Lung (tissue), 12 donors: ENCODE data around the gene WDR90. TPM values are rescaled to one million over a fixed set of nuclear protein-coding genes. Genes with fewer than 3 reads are reported as not detected.
A peak's percentile ranks its signal among the peaks of the same experiment; 100 is the strongest.
"Not testable (repeated sequence)": the region's sequence is repeated elsewhere in the genome, so short reads cannot be mapped to it uniquely, and the experiment has no call there.

Experiments used
- ATAC-seq: fragments of 200-7000 bp; cut with Tn5 transposase; one replicate; pipeline ENCODE4 v1.9.1; 2020; ENCODE audit warnings: moderate number of reproducible peaks; ENCODE audit not compliant: insufficient read depth, low FRiP score
- DNase-seq, 3 donors: peaks; one replicate each; pipeline ENCODE4 v3.0.0-alpha.2; 2013 to 2017
- H3K27ac ChIP-seq, 2 donors: one replicate each; pipeline ENCODE4 v1.5.1; 2013; ENCODE audit warnings: mild to moderate bottlenecking in 2 of 2, moderate library complexity in 2 of 2, control low read depth in 1 of 2, inconsistent platforms in 1 of 2, low read depth in 1 of 2, low read length in 1 of 2
- H3K27me3 ChIP-seq, 3 donors: one replicate each; pipeline ENCODE4 v1.5.1; 2013; ENCODE audit warnings: low read length in 2 of 3; ENCODE audit not compliant: control insufficient read depth in 3 of 3, insufficient read depth in 3 of 3
- H3K36me3 ChIP-seq, 4 donors: one replicate each; pipeline ENCODE4 v1.5.1; 2013; ENCODE audit warnings: low read length in 4 of 4, mild to moderate bottlenecking in 1 of 4, moderate library complexity in 1 of 4; ENCODE audit not compliant: control insufficient read depth in 4 of 4, insufficient read depth in 4 of 4
- H3K4me1 ChIP-seq, 5 donors: one replicate each; pipeline ENCODE4 v1.5.1; 2013; ENCODE audit warnings: low read length in 5 of 5, mild to moderate bottlenecking in 2 of 5, moderate library complexity in 1 of 5; ENCODE audit not compliant: control insufficient read depth in 5 of 5, insufficient read depth in 5 of 5
- H3K4me3 ChIP-seq: one replicate; pipeline ENCODE4 v1.5.1; 2013; ENCODE audit warnings: mild to moderate bottlenecking, control low read depth, moderate library complexity
- H3K9ac ChIP-seq, 2 donors: one replicate each; pipeline ENCODE4 v1.5.1; 2013; ENCODE audit warnings: low read length in 2 of 2, control low read depth in 1 of 2; ENCODE audit not compliant: insufficient read depth in 1 of 2
- H3K9me3 ChIP-seq, 4 donors: one replicate each; pipeline ENCODE4 v1.5.1; 2013; ENCODE audit warnings: low read length in 3 of 4, mild to moderate bottlenecking in 1 of 4, moderate library complexity in 1 of 4; ENCODE audit not compliant: control insufficient read depth in 4 of 4, insufficient read depth in 3 of 4
- CTCF ChIP-seq: IDR thresholded peaks from 2 replicates; pipeline ENCODE4 v1.5.1; 2012; ENCODE audit warnings: mild to moderate bottlenecking; ENCODE audit errors: control extremely low read depth, extremely low read depth
- WGBS, 2 donors: extraction: QIAGEN DNeasy Blood & Tissue Kit; methylation state at CpG; one replicate each; pipeline ENCODE4 v1.1.7; 2013; 5-methylcytosine and 5-hydroxymethylcytosine counted together
- polyA plus RNA-seq, 2 donors: library from polyadenylated mRNA; stranded (reverse); fragments of 200-250 nt; gene quantifications; one replicate each; pipeline ENCODE4 v1.2.1, GENCODE V29; 2013
- total RNA-seq, 2 donors: library from RNA; depleted of rRNA in 1 of 2; stranded (reverse); fragments of >200 nt in 1 of 2; gene quantifications; one replicate each; pipeline ENCODE4 v1.2.1, GENCODE V29; 2014 to 2021
- donor health status: control.
- donor health status: control.
- donor health status: Bipolar disorder and iron deficiency.
- donor health status: healthy.
- donor health status: DM: yes; HTN: yes; CAD: no.

The WDR90 gene
- total and polyA plus RNA-seq, 4 donors = 18.6 to 74.2 (median 27.9) TPM

DNA sequence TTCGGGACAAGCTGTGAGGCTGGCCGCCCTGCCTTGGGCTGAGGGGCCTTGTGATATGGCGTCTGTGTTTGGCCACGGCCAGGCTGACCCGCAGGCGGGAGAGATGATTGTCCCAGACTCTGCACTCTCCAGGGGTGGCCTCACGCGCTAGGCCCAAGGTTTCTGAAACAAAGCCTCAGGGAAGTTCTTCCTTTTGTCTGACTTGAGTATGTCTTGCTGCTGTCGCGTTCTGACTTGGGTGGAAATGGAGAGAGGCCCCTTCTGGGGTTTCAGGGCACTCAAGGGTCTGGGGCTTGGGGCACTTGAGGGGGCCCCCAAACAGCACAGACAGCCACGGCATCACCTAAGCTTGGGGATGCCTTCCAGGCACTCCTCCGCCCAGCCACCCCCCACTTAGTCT is 61.9 kb downstream of the WDR90 start:
- no peak overlapping the region for H3K9ac ChIP-seq
- peaks cover 0 to 5% (median 0%) of the 10 kb centered on the region in 4 donors for H3K9me3 ChIP-seq
- H3K4me3 ChIP-seq = no peak overlapping the region
- ATAC-seq (no peak), DNase-seq (no peak)
- WGBS, 2 donors = 74 to 85% methylated on average over 12 of the region's 12 CpGs
- peaks cover 0 to 10% (median 4%) of the 10 kb centered on the region in 5 donors for H3K4me1 ChIP-seq
- peaks cover 6 to 34% (median 11%) of the 10 kb centered on the region in 3 donors for H3K27me3 ChIP-seq
- no peaks in the 10 kb centered on the region for H3K36me3 ChIP-seq
- no peak overlapping the region for H3K27ac ChIP-seq
- TF ChIP-seq CTCF = no peak

- peaks cover 0 to 13% (median 8%) of the 10 kb centered on the region in 5 donors for H3K4me1 ChIP-seq
- ATAC-seq (peak; percentile 62), DNase-seq (peak; percentile 55 to 79 (median 65))
- WGBS, 2 donors = 11 to 15% methylated on average over 22 to 25 of the region's 25 CpGs
- H3K27me3 ChIP-seq = peaks cover 3 to 34% (median 10%) of the 10 kb centered on the region in 3 donors
- no peak overlapping the region for H3K4me3 ChIP-seq
- H3K9me3 ChIP-seq = peaks cover 0 to 5% (median 0%) of the 10 kb centered on the region in 4 donors
- H3K27ac ChIP-seq = no peak overlapping the region
- H3K36me3 ChIP-seq = no peaks in the 10 kb centered on the region
- no peak overlapping the region for H3K9ac ChIP-seq
- TF ChIP-seq CTCF = peak; percentile 94
Observed at GRCh38 chr16:711548-712320, 62.6 kb downstream of the WDR90 start.

DNA sequence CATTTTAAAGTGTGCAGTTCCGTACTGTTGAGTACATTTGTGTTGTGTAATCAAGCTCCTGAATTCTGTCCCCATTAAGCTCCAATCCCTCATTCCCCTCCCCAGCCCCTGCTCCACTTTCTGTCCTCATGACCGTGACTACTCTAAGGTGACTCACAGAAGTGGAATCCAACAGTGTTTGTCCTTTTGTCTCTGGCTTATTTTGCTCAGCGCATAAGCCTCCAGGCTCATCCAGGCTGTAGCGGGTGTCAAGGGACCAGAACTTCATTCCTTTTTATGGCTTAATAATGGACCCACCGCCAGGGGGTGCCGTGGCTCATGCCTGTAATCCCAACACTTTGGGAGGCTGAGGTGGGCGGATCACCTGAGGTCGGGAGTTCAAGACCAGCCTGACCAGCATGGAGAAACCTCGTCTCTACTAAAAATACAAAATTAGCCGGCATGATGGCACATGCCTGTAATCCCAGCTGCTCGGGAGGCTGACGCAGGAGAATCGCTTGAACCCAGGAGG is 63.6 kb downstream of the WDR90 start:
- Histone ChIP-seq H3K27me3 (peaks cover 2 to 24% (median 3%) of the 10 kb centered on the region in 3 donors), H3K4me1 (peaks cover 0 to 14% (median 8%) of the 10 kb centered on the region in 5 donors)
- 51 to 56% methylated on average over 13 of the region's 13 CpGs for WGBS, 2 donors
- not testable (repeated sequence) for H3K4me3 ChIP-seq, H3K9ac ChIP-seq, ATAC-seq, H3K27ac ChIP-seq, H3K36me3 ChIP-seq, DNase-seq, H3K9me3 ChIP-seq

- 64 to 68% methylated on average over 9 to 11 of the region's 11 CpGs for WGBS, 2 donors
- Histone ChIP-seq H3K4me3 (no peak overlapping the region), H3K27ac (no peak overlapping the region), H3K36me3 (no peaks in the 10 kb centered on the region), H3K27me3 (peaks cover 0 to 12% (median 3%) of the 10 kb centered on the region in 3 donors), H3K9ac (no peak overlapping the region), H3K9me3 (no peaks in the 10 kb centered on the region), H3K4me1 (peaks cover 0 to 14% (median 8%) of the 10 kb centered on the region in 5 donors)
- DNase-seq (no peak), ATAC-seq (no peak)
- no peak for TF ChIP-seq CTCF
Observed at GRCh38 chr16:714079-714478, 64.9 kb downstream of the WDR90 start.
